GM12892 (cell line): ENCODE results near the gene METTL23.

Experiments
- POLR2A ChIP-seq: IDR thresholded peaks from 2 replicates; pipeline ENCODE4 v1.6.1; 2011; ENCODE audit warnings: low read depth, low read length, control low read depth
- POLR2AphosphoS5 ChIP-seq: IDR thresholded peaks from 2 replicates; pipeline ENCODE4 v1.6.1; 2011; ENCODE audit warnings: low read depth, low read length, control low read depth
- TAF1 ChIP-seq: IDR thresholded peaks from 2 replicates; pipeline ENCODE4 v1.6.1; 2011; ENCODE audit warnings: low read depth, mild to moderate bottlenecking, control low read depth, low read length, borderline replicate concordance

DNA sequence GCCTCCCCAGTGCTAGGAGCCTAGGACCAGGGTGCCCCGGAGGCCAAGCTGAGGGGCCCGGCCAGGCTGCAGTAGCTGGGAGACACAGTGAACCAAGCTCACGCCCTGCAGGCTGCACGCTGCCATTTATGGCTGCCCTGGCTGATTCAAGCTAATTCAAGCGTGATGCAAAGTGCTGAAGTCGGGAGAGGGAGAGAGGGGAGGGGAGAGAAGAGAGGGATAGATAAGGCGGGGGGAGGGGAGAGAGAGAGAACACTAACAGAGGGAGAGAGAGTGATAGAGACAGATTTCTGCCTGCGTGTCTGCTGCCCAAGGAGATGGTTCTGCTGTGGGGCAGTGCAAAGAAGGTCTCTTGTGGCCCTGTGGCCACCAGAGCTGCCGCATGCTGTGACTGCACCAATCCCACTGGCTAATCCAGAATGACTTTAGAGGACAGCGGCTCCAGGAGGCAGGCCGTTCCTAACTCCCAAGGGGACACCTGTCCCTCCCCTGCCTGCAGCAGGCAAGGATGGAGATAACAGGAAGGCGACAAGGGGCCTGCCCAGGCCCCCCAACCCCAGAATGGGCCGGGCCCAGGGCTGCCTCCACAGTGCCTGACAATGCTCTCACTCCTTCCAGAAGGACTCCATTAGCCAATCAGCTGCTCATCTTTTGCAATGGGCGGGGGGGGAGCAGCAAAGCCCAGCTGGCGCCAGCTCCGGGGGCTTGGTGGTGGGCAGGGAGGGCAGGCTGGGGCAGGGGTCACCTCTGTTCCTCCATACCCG is 28.8 kb upstream of the METTL23 start:
- TF ChIP-seq POLR2AphosphoS5: no peak
- no peak for TF ChIP-seq POLR2A
- no peak for TF ChIP-seq TAF1
